Osteoblast (primary cell): ENCODE measurements around the gene UBD. TPM values are rescaled to one million over a fixed set of nuclear protein-coding genes. Genes with fewer than 3 reads are reported as not detected.

Experiments
- DNase-seq: peaks from one replicate; pipeline ENCODE4 v3.0.0; 2011; ENCODE audit warnings: low spot score, mixed read lengths; ENCODE audit not compliant: insufficient read length; ENCODE audit errors: missing footprints
- H2AFZ ChIP-seq: 2 replicates; pipeline ENCODE4 v1.6.0; 2011; ENCODE audit warnings: mild to moderate bottlenecking, low read length
- H3K27ac ChIP-seq: 2 replicates; pipeline ENCODE4 v1.5.1; 2011; ENCODE audit warnings: mild to moderate bottlenecking, low read depth, low read length, moderate library complexity
- H3K27me3 ChIP-seq: 2 replicates; pipeline ENCODE4 v1.6.0; 2012; ENCODE audit warnings: mild to moderate bottlenecking, control low read depth, inconsistent platforms, low read length, moderate library complexity; ENCODE audit not compliant: insufficient read depth
- H3K36me3 ChIP-seq: 2 replicates; pipeline ENCODE4 v1.5.1; 2011; ENCODE audit warnings: mild to moderate bottlenecking, low read length, control low read depth, moderate library complexity; ENCODE audit not compliant: insufficient read depth
- H3K4me1 ChIP-seq: 2 replicates; pipeline ENCODE4 v1.5.1; 2011; ENCODE audit warnings: mild to moderate bottlenecking, low read length, control low read depth, moderate library complexity; ENCODE audit not compliant: insufficient read depth
- H3K4me2 ChIP-seq: 2 replicates; pipeline ENCODE4 v1.6.0; 2011; ENCODE audit warnings: mild to moderate bottlenecking, low read length; ENCODE audit not compliant: insufficient read depth
- H3K4me3 ChIP-seq: fragments of 200-600 bp; sonication (generic); 3 replicates; pipeline ENCODE4 v1.5.1; 2012; ENCODE audit warnings: mild to moderate bottlenecking, low read length, inconsistent platforms; ENCODE audit not compliant: insufficient read depth
- H3K79me2 ChIP-seq: 2 replicates; pipeline ENCODE4 v1.6.0; 2012; ENCODE audit warnings: mild to moderate bottlenecking, low read length, control low read depth, inconsistent platforms; ENCODE audit not compliant: insufficient read depth
- H3K9me3 ChIP-seq: 2 replicates; pipeline ENCODE4 v1.5.1; 2011; ENCODE audit warnings: low read depth, low read length, control low read depth
- H4K20me1 ChIP-seq: 2 replicates; pipeline ENCODE4 v1.6.0; 2012; ENCODE audit warnings: mild to moderate bottlenecking, low read length, control low read depth; ENCODE audit not compliant: insufficient read depth
- total RNA-seq: library from RNA; depleted of rRNA; stranded (reverse); fragments of >200 nt; gene quantifications from 2 replicates; pipeline ENCODE4 v1.2.3, GENCODE V29; 2012
- TF ChIP-seq, protein P1 (sequence below): IDR thresholded peaks from 2 replicates; pipeline ENCODE4 v1.5.1; 2011; ENCODE audit warnings: mild to moderate bottlenecking, low read depth, low read length, moderate library complexity; ENCODE audit errors: extremely low read depth

Gene UBD
- total RNA-seq, 1 donor: not detected

DNA sequence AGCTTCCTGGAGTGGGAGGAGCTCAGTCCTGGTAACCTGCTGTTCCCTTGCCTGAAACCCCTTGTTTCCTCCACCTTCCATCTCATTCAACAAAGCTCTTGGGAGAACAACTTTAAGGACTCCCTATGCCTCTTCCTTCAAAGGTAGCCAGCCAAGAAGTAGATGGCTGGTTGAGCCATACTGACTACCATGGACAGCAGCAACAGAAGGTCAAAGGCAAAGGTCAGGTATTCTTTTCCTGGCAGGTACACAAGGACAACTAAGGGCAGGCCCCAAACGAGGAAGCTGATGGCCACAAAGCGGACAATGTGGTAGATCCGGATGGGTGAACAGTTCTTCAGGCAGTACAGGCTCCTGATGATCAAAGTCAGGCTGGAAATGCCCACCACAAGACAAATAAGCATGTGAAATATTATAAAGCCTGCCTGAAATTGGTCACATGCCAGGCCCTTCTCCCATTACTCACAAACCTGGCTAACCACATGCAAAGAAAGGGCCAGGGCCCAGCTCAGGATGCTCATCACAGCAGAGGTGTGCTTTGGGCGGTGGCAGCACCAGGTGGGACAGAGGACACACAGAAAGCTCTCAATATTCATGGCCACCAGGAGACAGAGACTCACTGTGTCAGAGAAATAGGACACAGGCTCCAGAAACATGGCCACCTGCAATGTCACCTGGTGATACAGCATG lies 21.7 kb downstream of the UBD start:
- Histone ChIP-seq H3K27me3 (no peaks in the 10 kb centered on the region), H3K79me2 (no peaks in the 10 kb centered on the region), H3K4me2 (no peak overlapping the region), H3K27ac (no peak overlapping the region), H3K9me3 (no peaks in the 10 kb centered on the region), H4K20me1 (no peaks in the 10 kb centered on the region), H3K4me3 (no peak overlapping the region), H2AFZ (no peak overlapping the region), H3K4me1 (no peaks in the 10 kb centered on the region), H3K36me3 (no peaks in the 10 kb centered on the region)
- TF ChIP-seq, protein P1, sequence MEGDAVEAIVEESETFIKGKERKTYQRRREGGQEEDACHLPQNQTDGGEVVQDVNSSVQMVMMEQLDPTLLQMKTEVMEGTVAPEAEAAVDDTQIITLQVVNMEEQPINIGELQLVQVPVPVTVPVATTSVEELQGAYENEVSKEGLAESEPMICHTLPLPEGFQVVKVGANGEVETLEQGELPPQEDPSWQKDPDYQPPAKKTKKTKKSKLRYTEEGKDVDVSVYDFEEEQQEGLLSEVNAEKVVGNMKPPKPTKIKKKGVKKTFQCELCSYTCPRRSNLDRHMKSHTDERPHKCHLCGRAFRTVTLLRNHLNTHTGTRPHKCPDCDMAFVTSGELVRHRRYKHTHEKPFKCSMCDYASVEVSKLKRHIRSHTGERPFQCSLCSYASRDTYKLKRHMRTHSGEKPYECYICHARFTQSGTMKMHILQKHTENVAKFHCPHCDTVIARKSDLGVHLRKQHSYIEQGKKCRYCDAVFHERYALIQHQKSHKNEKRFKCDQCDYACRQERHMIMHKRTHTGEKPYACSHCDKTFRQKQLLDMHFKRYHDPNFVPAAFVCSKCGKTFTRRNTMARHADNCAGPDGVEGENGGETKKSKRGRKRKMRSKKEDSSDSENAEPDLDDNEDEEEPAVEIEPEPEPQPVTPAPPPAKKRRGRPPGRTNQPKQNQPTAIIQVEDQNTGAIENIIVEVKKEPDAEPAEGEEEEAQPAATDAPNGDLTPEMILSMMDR: no peak
- no peak for DNase-seq

DNA sequence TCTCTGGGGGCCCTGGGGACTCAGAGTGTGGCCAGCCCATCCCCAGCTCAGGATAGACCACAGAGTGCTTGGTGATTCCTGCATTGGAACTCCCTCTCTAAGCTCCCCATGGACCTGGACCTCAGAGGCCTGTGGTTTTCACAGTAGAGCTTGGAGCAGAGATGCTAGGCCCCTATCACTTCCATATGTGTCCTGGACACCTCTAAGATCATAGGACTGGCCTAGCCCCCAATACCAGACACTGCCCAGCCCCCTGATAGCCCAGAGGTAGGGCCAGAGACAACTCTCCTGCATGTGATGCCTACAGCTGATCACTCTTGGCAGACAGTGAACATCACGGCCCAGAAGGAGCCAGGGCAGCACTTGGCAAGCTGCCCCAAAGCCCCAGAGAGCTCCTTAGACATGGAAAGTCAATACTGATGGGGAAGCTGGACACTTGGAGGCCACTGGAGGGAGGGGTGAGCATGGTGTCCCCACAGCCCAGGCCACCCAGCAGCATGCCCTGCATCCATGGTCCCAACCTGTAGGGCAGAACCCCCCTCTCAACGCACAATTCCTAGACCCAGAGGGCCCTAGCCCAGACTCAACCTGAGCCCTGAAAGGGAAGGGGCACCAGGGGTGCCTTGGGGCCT lies 27.1 kb downstream of the UBD start:
- Histone ChIP-seq H3K79me2 (no peaks in the 10 kb centered on the region), H3K36me3 (no peaks in the 10 kb centered on the region), H3K4me1 (no peaks in the 10 kb centered on the region), H3K9me3 (no peaks in the 10 kb centered on the region), H3K4me2 (no peak overlapping the region), H3K4me3 (no peak overlapping the region), H3K27ac (no peak overlapping the region), H3K27me3 (no peaks in the 10 kb centered on the region), H2AFZ (no peak overlapping the region), H4K20me1 (no peaks in the 10 kb centered on the region)
- DNase-seq: no peak
- TF ChIP-seq, protein P1: no peak

GRCh38 chr6:29531668-29532067 lies 27.9 kb downstream of the UBD start:
- Histone ChIP-seq H3K4me3 (no peak overlapping the region), H3K4me1 (no peaks in the 10 kb centered on the region), H3K4me2 (no peak overlapping the region), H3K27ac (no peak overlapping the region), H3K9me3 (no peaks in the 10 kb centered on the region), H3K79me2 (no peaks in the 10 kb centered on the region), H4K20me1 (no peaks in the 10 kb centered on the region), H3K36me3 (no peaks in the 10 kb centered on the region), H3K27me3 (no peaks in the 10 kb centered on the region), H2AFZ (no peak overlapping the region)
- TF ChIP-seq, protein P1: no peak
- no peak for DNase-seq

GRCh38 chr6:29530671-29531310 lies 28.7 kb downstream of the UBD start:
- TF ChIP-seq, protein P1: no peak
- Histone ChIP-seq H3K4me1 (no peaks in the 10 kb centered on the region), H3K9me3 (no peaks in the 10 kb centered on the region), H3K4me3 (no peak overlapping the region), H3K27me3 (no peaks in the 10 kb centered on the region), H4K20me1 (no peaks in the 10 kb centered on the region), H3K27ac (no peak overlapping the region), H2AFZ (no peak overlapping the region), H3K79me2 (no peaks in the 10 kb centered on the region), H3K4me2 (no peak overlapping the region), H3K36me3 (no peaks in the 10 kb centered on the region)
- DNase-seq: no peak
